ENCODE measurements around the gene CFAP251. TPM values are rescaled to one million over a fixed set of nuclear protein-coding genes. Genes with fewer than 3 reads are reported as not detected.
A peak's percentile ranks its signal among the peaks of the same experiment; 100 is the strongest.

CFAP251 gene
- total RNA-seq, 1 experiment from 2014 or later = 3.2 TPM

GRCh38 chr12:121949648-121950397 lies 31.4 kb downstream of the CFAP251 start:
- Histone ChIP-seq H3K9ac (ENCODE audit: low read length) (no peak overlapping the region), H3K27me3 (ENCODE audit: low read length) (no peaks in the 10 kb centered on the region), H3K4me1 (ENCODE audit: insufficient read depth, low read length) (peaks cover 12% of the 10 kb centered on the region; the same call in 1 of the 2 replicates), H3K36me3 (ENCODE audit: low read depth, low read length) (no peaks in the 10 kb centered on the region; the same call in 1 of the 2 replicates), H3K4me2 (ENCODE audit: low read length) (no peak overlapping the region), H3K9me2 (replicated peaks; ENCODE audit: low read length) (no peaks in the 10 kb centered on the region), H4K20me1 (ENCODE audit: low read length) (no peaks in the 10 kb centered on the region), H3K79me2 (ENCODE audit: low read length) (no peaks in the 10 kb centered on the region), H3F3A (ENCODE audit: low read length, unreplicated experiment) (peaks cover 4% of the 10 kb centered on the region), H2AFZ (ENCODE audit: low read length) (no peak overlapping the region), H3K9me3 (ENCODE audit: low read length) (no peaks in the 10 kb centered on the region), H3K4me3 (ENCODE audit: low read length) (no peak overlapping the region), H3K27ac (ENCODE audit: low read length) (no peak overlapping the region)
- DNase-seq = peak; percentile 57
- BruUV-seq (replicated peaks) = no TSS peak
- TF ChIP-seq CTCF (conservative IDR thresholded peaks at IDR 0.05; ENCODE audit: low read depth, low read length) = no peak
- TF ChIP-seq EZH2 (IDR thresholded peaks at IDR 0.05; ENCODE audit: low read length, unreplicated experiment) = no peak
- TF ChIP-seq EZH2phosphoT487 (IDR thresholded peaks at IDR 0.05; ENCODE audit: borderline replicate concordance, low read length) = no peak
- ATAC-seq = no peak
- intact Hi-C loops (cut with micrococcal nuclease) = no loop called here
- ChIA-PET CTCF (interaction anchor here (0.6 to 0.7 kb wide), 2 partner anchors 79 to 135 kb away, joined by 3 to 6 read pairs; no protein-coding TSS in a partner anchor), POLR2A (ENCODE audit: unreplicated experiment) (interaction anchor here (0.6 kb wide), 1 partner anchor 256 kb away, joined by 5 read pairs; no protein-coding TSS in a partner anchor)

- intact Hi-C loops (cut with micrococcal nuclease) = loop anchor here (2.0 kb wide), 1 partner anchor 70 kb away; no protein-coding TSS in a partner anchor
- no TSS peak for BruUV-seq (replicated peaks)
- no peaks in the 10 kb centered on the region for H3K79me2 ChIP-seq (ENCODE audit: low read length)
- no peaks in the 10 kb centered on the region for H3K9me3 ChIP-seq (ENCODE audit: low read length)
- no peaks in the 10 kb centered on the region for H3K9me2 ChIP-seq (replicated peaks; ENCODE audit: low read length)
- CTCF ChIA-PET = interaction anchor here (1.1 kb wide), 1 partner anchor 70 kb away, joined by 8 read pairs; no protein-coding TSS in a partner anchor
- H3F3A ChIP-seq (ENCODE audit: low read length, unreplicated experiment) = peaks cover 4% of the 10 kb centered on the region
- H4K20me1 ChIP-seq (ENCODE audit: low read length) = no peaks in the 10 kb centered on the region
- H3K9ac ChIP-seq (ENCODE audit: low read length) = no peak overlapping the region
- H2AFZ ChIP-seq (ENCODE audit: low read length) = no peak overlapping the region
- POLR2A ChIA-PET (ENCODE audit: unreplicated experiment) = no interaction called here
- DNase-seq (no peak), ATAC-seq (no peak)
- TF ChIP-seq EZH2phosphoT487 (IDR thresholded peaks at IDR 0.05; ENCODE audit: borderline replicate concordance, low read length) (no peak), CTCF (conservative IDR thresholded peaks at IDR 0.05; ENCODE audit: low read depth, low read length) (no peak), EZH2 (IDR thresholded peaks at IDR 0.05; ENCODE audit: low read length, unreplicated experiment) (no peak)
- H3K4me3 ChIP-seq (ENCODE audit: low read length) = no peak overlapping the region
- no peaks in the 10 kb centered on the region for H3K36me3 ChIP-seq (ENCODE audit: low read depth, low read length)
- no peak overlapping the region for H3K27ac ChIP-seq (ENCODE audit: low read length)
- peaks cover 12% of the 10 kb centered on the region; the same call in 1 of the 2 replicates for H3K4me1 ChIP-seq (ENCODE audit: insufficient read depth, low read length)
- no peaks in the 10 kb centered on the region for H3K27me3 ChIP-seq (ENCODE audit: low read length)
- H3K4me2 ChIP-seq (ENCODE audit: low read length) = no peak overlapping the region
Measured at GRCh38 chr12:121953117-121953692, 34.8 kb downstream of the CFAP251 start.
